Measurements from ENCODE around the gene UBALD2. TPM values are rescaled to one million over a fixed set of nuclear protein-coding genes. Genes with fewer than 3 reads are reported as not detected.

The UBALD2 gene
- total and polyA plus RNA-seq, 2 of the 8 experiments (the other 6 are each of a cell fraction or from before 2014, with no cell fraction given) = 17.8 to 22.6 TPM

DNA sequence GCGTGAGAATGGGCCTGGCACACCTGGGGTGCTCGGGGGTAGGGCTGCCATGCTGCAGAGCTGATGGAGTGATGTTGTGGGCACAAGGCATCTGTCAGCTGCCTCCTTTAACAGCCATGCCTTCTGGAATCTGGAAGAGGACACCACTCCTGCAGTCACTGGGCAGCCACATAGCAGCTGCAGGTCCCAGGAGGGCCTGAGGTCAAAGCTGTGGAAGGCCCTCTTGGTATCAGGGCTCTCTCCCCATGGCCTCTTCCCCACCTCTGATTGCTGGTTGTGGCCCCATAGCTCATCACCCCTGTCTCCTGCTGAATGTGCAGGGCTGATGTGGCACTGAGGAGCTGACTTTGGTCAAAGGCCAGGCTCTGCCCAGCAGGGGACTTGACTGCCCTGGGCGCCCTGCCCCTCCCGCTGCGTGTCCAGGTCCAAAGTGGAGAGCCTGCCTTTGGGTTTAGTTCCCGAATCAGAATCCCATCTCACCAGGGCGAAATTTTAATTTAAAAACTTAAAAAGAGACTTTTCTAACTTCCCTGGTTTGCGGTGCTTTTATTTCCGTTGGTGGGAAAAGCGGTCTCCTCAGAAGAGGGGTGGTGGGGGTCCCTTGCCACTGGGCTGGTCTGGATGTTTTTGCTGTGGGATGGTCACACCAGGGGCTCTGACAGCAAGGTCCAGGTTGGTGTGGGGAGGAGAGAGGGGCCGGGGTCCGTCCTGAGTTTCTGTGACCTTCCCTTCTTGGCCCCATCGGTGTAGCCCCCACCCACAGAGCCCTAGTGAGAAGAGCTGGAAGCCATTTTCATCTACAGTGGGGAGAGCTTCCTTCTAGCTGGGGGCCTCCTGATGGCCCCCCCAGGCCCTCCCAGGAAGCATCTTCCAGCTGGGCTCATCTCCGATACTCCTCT lies 5.9 kb downstream of the UBALD2 start (continued):
- TF ChIP-seq CBX8 (IDR thresholded peaks at IDR 0.05; ENCODE audit: borderline replicate concordance, low read depth, low read length) = no peak
- TF ChIP-seq RBBP5 (IDR thresholded peaks at IDR 0.05; ENCODE audit: borderline replicate concordance, low read depth, low read length) = no peak
- no peak for TF ChIP-seq SP1 (IDR thresholded peaks at IDR 0.05; ENCODE audit: low read depth, low read length)

Data from H1 (cell line).